Osteocyte (in vitro differentiated cells): ENCODE data around the gene UHRF2. TPM values are rescaled to one million over a fixed set of nuclear protein-coding genes. Genes with fewer than 3 reads are reported as not detected.

Experiments
- DNase-seq: peaks from one replicate; pipeline ENCODE4 v3.0.0; 2021; ENCODE audit warnings: mixed read lengths; ENCODE audit not compliant: unreplicated experiment; ENCODE audit errors: extremely low spot score
- H3K27ac Mint-ChIP-seq: one replicate; pipeline ENCODE4 v1.8.0; 2021; ENCODE audit warnings: mild to moderate bottlenecking, mixed read lengths; ENCODE audit not compliant: unreplicated experiment
- H3K27me3 Mint-ChIP-seq: one replicate; pipeline ENCODE4 v1.8.0; 2021; ENCODE audit warnings: mixed read lengths; ENCODE audit not compliant: unreplicated experiment
- H3K36me3 Mint-ChIP-seq: one replicate; pipeline ENCODE4 v1.8.0; 2021; ENCODE audit warnings: mixed read lengths; ENCODE audit not compliant: unreplicated experiment
- H3K4me1 Mint-ChIP-seq: one replicate; pipeline ENCODE4 v1.8.0; 2021; ENCODE audit warnings: mixed read lengths; ENCODE audit not compliant: unreplicated experiment
- H3K4me3 Mint-ChIP-seq: one replicate; pipeline ENCODE4 v1.8.0; 2021; ENCODE audit warnings: mild to moderate bottlenecking, moderate library complexity, mixed read lengths; ENCODE audit not compliant: unreplicated experiment
- H3K9me3 Mint-ChIP-seq: one replicate; pipeline ENCODE4 v1.8.0; 2021; ENCODE audit warnings: mixed read lengths; ENCODE audit not compliant: unreplicated experiment
- total RNA-seq: library from RNA; stranded (reverse); gene quantifications from 2 replicates; pipeline ENCODE4 v1.2.1, GENCODE V29; 2021
- TF ChIP-seq, protein P1 (sequence below): fragments of 200-600 bp; sonication (generic); IDR thresholded peaks from 2 replicates; pipeline ENCODE4 v1.5.0; 2021; ENCODE audit warnings: antibody characterized with exemption, mild to moderate bottlenecking, moderate library complexity

Gene UHRF2
- total RNA-seq, 1 donor from 2014 or later: 69.6 TPM

DNA sequence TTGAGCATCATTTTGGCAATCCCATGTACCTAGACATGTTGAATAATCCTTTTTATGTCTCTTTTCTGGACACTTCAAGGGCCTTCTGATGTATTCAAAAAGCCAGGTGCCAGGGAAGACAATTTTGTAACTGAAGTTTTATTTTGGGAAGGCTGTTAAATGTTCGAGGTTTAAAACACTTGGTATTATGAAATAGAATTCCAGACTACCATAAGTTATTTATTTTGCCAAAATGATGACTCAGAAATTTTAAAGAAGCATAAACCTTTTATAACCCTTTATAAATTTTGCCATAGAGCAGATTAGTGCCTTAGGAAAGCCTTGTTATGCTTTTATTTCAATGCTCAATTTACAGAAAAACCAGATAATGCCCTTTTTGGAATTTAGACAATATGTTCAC, 30.3 kb upstream of the UHRF2 start:
- Mint-ChIP-seq H3K27ac (peak overlapping the region; percentile 94), H3K36me3 (no peaks in the 10 kb centered on the region), H3K4me3 (no peak overlapping the region), H3K27me3 (peaks cover 24% of the 10 kb centered on the region), H3K4me1 (peaks cover 23% of the 10 kb centered on the region), H3K9me3 (peaks cover 3% of the 10 kb centered on the region)
- no peak for DNase-seq
- TF ChIP-seq, protein P1, sequence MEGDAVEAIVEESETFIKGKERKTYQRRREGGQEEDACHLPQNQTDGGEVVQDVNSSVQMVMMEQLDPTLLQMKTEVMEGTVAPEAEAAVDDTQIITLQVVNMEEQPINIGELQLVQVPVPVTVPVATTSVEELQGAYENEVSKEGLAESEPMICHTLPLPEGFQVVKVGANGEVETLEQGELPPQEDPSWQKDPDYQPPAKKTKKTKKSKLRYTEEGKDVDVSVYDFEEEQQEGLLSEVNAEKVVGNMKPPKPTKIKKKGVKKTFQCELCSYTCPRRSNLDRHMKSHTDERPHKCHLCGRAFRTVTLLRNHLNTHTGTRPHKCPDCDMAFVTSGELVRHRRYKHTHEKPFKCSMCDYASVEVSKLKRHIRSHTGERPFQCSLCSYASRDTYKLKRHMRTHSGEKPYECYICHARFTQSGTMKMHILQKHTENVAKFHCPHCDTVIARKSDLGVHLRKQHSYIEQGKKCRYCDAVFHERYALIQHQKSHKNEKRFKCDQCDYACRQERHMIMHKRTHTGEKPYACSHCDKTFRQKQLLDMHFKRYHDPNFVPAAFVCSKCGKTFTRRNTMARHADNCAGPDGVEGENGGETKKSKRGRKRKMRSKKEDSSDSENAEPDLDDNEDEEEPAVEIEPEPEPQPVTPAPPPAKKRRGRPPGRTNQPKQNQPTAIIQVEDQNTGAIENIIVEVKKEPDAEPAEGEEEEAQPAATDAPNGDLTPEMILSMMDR: no peak

DNA sequence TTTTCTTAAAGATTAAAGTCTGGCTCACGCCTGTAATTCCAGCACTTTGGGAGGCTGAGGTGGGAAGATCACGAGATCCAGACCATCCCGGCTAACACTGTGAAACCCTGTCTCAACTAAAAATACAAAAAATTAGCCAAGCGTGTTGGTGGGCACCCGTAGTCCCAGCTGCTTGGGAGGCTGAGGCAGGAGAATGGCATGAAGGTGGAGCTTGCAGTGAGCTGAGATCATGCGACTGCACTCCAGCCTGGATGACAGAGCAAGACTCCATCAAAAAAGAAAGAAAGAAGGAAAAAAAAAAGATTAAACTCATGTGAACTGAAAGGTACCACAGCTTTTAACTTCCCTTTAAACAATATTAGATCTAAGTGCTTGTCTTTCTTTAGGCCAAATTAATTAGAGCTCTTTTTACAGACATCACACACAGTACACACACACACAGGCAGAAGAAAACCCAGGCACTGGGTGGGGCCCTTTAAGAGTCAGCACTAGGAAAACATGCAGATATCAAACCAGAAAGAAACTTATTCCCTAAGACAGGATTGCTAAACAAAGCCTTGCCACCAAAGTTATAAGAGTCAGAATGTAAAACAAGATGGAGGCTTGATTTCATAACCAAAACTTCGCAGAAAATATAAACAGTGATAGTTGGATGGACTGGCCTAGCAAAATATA, 29.3 kb upstream of the UHRF2 start:
- Mint-ChIP-seq H3K27ac (peak overlapping the region; percentile 94), H3K27me3 (peaks cover 15% of the 10 kb centered on the region), H3K4me1 (peaks cover 23% of the 10 kb centered on the region), H3K9me3 (peaks cover 3% of the 10 kb centered on the region), H3K36me3 (no peaks in the 10 kb centered on the region), H3K4me3 (peak overlapping the region; percentile 5)
- TF ChIP-seq, protein P1: no peak
- no peak for DNase-seq

DNA sequence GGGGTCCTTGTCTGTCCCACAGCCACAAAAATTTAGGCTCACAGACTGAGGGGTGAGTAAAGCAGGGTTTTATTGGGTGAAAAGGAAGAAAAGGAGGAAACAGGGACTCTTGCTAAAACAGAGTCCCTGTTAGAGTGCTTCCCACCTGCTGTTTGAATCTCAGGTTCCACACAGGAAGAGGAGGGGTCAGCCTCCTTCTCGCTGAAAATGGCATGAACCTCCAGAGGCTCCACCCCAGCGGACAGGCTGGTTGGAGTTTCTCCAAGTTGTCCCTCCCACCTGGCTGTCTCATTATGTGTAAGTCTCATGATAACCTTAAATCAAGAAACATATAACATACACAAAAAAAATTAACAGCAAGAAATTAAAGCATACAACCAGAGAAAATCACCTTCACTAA, 28.3 kb upstream of the UHRF2 start:
- TF ChIP-seq, protein P1: no peak
- peaks cover 5% of the 10 kb centered on the region for H3K27me3 Mint-ChIP-seq
- H3K36me3 Mint-ChIP-seq: no peaks in the 10 kb centered on the region
- no peak overlapping the region for H3K4me3 Mint-ChIP-seq
- no peak for DNase-seq
- H3K9me3 Mint-ChIP-seq: peaks cover 3% of the 10 kb centered on the region
- H3K27ac Mint-ChIP-seq: peak overlapping the region; percentile 94
- peaks cover 23% of the 10 kb centered on the region for H3K4me1 Mint-ChIP-seq

DNA sequence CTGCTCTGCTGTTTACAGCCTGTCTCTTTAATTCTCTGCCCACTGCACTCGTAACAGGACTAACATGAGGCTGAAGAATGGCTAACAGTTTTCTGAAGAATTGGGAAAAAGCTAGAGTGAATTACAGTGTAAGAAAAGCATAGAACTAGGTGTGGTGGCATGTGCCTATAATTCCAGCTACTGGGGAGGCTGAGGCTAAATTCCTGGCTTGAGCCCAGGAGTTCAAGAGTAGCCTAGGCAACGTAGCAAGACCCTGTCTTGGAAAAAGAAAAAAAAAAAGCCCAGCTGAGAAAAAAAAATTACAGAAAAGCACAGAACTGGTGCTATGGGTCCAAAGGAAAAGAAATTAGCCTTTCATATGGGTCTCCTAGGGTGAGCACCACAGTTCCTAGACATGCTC, 13.9 kb upstream of the UHRF2 start:
- H3K36me3 Mint-ChIP-seq: no peaks in the 10 kb centered on the region
- DNase-seq: no peak
- TF ChIP-seq, protein P1: no peak
- H3K4me1 Mint-ChIP-seq: no peaks in the 10 kb centered on the region
- peaks cover 47% of the 10 kb centered on the region for H3K27me3 Mint-ChIP-seq
- no peak overlapping the region for H3K27ac Mint-ChIP-seq
- no peaks in the 10 kb centered on the region for H3K9me3 Mint-ChIP-seq
- H3K4me3 Mint-ChIP-seq: no peak overlapping the region

DNA sequence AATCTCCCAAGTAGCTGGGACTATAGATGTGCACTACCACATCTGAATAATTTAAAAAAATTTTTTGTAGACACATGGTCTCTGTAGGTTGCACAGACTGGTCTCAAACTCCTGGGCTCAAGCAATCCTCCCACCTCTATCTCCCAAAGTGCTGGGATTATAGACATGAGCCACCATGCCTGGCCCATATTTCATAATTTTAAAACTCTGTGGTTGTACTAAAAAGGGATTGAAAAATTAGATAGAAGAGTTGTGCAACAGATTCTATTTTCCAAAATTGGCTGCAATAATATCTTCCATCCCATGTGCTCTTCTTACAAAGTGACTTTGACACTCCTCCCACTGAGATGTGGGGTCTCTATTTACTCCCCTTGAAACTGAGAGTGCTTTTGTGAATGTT, 7.6 kb upstream of the UHRF2 start:
- Mint-ChIP-seq H3K27me3 (peaks cover 44% of the 10 kb centered on the region), H3K4me1 (no peaks in the 10 kb centered on the region), H3K27ac (no peak overlapping the region), H3K9me3 (no peaks in the 10 kb centered on the region), H3K4me3 (no peak overlapping the region), H3K36me3 (no peaks in the 10 kb centered on the region)
- TF ChIP-seq, protein P1: no peak
- DNase-seq: no peak
